ENCODE data around the gene TRANK1.

DNA sequence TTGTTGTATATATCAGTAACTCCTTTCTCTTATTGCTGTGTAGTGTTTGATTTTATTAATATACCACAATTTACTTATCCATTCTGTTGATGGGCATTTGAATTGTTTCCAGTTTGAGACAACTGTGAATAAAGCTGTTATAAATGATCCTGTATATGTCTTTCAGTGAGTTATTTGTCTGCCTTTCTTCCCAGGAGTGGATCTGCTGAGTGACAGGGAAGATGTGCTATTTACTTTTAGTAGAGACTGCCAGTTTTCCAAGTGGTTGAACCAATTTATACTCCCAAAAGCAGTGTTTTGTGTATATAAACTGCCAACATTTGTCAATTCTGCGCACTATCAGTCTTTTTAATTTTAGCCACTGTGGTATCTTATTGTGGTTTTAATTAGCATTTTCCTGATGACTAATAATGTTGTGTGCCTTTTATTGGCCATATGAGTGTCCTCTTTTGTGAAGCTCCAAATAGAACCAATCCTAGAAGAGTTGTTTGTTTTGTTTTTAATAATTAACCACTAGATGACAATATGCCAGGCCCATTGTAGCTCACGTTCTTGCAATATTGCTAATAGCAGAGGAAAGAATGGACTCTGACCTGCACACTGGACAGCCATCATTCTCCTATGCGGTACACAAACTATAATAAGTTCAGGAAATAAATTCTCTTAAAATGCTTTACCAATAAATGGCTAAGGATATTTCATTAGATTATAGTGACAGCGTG is 25.3 kb downstream of the TRANK1 start:
- TF ChIP-seq POLR2AphosphoS5 (IDR thresholded peaks at IDR 0.05; ENCODE audit: low read depth, low read length) = no peak
- no peak for TF ChIP-seq SIN3A (IDR thresholded peaks at IDR 0.05; ENCODE audit: borderline replicate concordance, insufficient read depth, low read length)
- TF ChIP-seq, protein P1, sequence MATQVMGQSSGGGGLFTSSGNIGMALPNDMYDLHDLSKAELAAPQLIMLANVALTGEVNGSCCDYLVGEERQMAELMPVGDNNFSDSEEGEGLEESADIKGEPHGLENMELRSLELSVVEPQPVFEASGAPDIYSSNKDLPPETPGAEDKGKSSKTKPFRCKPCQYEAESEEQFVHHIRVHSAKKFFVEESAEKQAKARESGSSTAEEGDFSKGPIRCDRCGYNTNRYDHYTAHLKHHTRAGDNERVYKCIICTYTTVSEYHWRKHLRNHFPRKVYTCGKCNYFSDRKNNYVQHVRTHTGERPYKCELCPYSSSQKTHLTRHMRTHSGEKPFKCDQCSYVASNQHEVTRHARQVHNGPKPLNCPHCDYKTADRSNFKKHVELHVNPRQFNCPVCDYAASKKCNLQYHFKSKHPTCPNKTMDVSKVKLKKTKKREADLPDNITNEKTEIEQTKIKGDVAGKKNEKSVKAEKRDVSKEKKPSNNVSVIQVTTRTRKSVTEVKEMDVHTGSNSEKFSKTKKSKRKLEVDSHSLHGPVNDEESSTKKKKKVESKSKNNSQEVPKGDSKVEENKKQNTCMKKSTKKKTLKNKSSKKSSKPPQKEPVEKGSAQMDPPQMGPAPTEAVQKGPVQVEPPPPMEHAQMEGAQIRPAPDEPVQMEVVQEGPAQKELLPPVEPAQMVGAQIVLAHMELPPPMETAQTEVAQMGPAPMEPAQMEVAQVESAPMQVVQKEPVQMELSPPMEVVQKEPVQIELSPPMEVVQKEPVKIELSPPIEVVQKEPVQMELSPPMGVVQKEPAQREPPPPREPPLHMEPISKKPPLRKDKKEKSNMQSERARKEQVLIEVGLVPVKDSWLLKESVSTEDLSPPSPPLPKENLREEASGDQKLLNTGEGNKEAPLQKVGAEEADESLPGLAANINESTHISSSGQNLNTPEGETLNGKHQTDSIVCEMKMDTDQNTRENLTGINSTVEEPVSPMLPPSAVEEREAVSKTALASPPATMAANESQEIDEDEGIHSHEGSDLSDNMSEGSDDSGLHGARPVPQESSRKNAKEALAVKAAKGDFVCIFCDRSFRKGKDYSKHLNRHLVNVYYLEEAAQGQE (IDR thresholded peaks at IDR 0.05; ENCODE audit: insufficient read depth in 1 of 2, low read depth in 2 of 2, low read length in 2 of 2) = no peak
- no peak for TF ChIP-seq TAF1 (IDR thresholded peaks at IDR 0.05; ENCODE audit: borderline replicate concordance, insufficient read depth, low read length)

Measured in PFSK-1 (cell line).